ENCODE measurements around the gene TMPRSS13. TPM values are rescaled to one million over a fixed set of nuclear protein-coding genes. Genes with fewer than 3 reads are reported as not detected.

The TMPRSS13 gene
- total and polyA plus RNA-seq, 2 donors = 1.5 to 3.5 TPM

- no peaks in the 10 kb centered on the region for H3K36me3 ChIP-seq (ENCODE audit: control insufficient read depth in 2 of 2, insufficient read depth in 2 of 2, low read length in 1 of 2)
- H3K9me3 ChIP-seq (ENCODE audit: control insufficient read depth in 2 of 2, insufficient read depth in 1 of 2, low read length in 1 of 2) = no peaks in the 10 kb centered on the region
- WGBS = 99% methylated on average over 2 of the region's 2 CpGs
- no peak for DNase-seq (ENCODE audit: low read depth in 6 of 9, low spot score in 9 of 9)
- H3K27me3 ChIP-seq (ENCODE audit: control insufficient read depth in 2 of 2, insufficient read depth in 1 of 2, low read length in 1 of 2) = no peaks in the 10 kb centered on the region
- peaks cover 0 to 12% of the 10 kb centered on the region in 2 donors for H3K4me1 ChIP-seq (ENCODE audit: control insufficient read depth in 2 of 2, insufficient read depth in 2 of 2, low read length in 2 of 2)
- H3K27ac ChIP-seq (ENCODE audit: low read depth in 1 of 2, low read length in 1 of 2) = no peak overlapping the region
- H3K4me3 ChIP-seq (ENCODE audit: low read length in 2 of 2) = no peak overlapping the region
Observed at GRCh38 chr11:117906126-117906525, 23.1 kb downstream of the TMPRSS13 start.

GRCh38 chr11:117905524-117905923, 23.7 kb downstream of the TMPRSS13 start:
- no peak for DNase-seq (ENCODE audit: low read depth in 6 of 9, low spot score in 9 of 9)
- 98% methylated on average over 4 of the region's 4 CpGs for WGBS
- Histone ChIP-seq H3K27me3 (ENCODE audit: control insufficient read depth in 2 of 2, insufficient read depth in 1 of 2, low read length in 1 of 2) (no peaks in the 10 kb centered on the region), H3K4me1 (ENCODE audit: control insufficient read depth in 2 of 2, insufficient read depth in 2 of 2, low read length in 2 of 2) (peaks cover 0 to 18% of the 10 kb centered on the region in 2 donors), H3K9me3 (ENCODE audit: control insufficient read depth in 2 of 2, insufficient read depth in 1 of 2, low read length in 1 of 2) (no peaks in the 10 kb centered on the region), H3K4me3 (ENCODE audit: low read length in 2 of 2) (no peak overlapping the region), H3K27ac (ENCODE audit: low read depth in 1 of 2, low read length in 1 of 2) (no peak overlapping the region), H3K36me3 (ENCODE audit: control insufficient read depth in 2 of 2, insufficient read depth in 2 of 2, low read length in 1 of 2) (no peaks in the 10 kb centered on the region)

- no peak for DNase-seq (ENCODE audit: low read depth in 6 of 9, low spot score in 9 of 9)
- no peaks in the 10 kb centered on the region for H3K27me3 ChIP-seq (ENCODE audit: control insufficient read depth in 2 of 2, insufficient read depth in 1 of 2, low read length in 1 of 2)
- no peak overlapping the region for H3K4me3 ChIP-seq (ENCODE audit: low read length in 2 of 2)
- no peak overlapping the region for H3K27ac ChIP-seq (ENCODE audit: low read depth in 1 of 2, low read length in 1 of 2)
- WGBS = 96% methylated on average over 14 of the region's 14 CpGs
- peaks cover 0 to 17% of the 10 kb centered on the region in 2 donors for H3K4me1 ChIP-seq (ENCODE audit: control insufficient read depth in 2 of 2, insufficient read depth in 2 of 2, low read length in 2 of 2)
- no peaks in the 10 kb centered on the region for H3K36me3 ChIP-seq (ENCODE audit: control insufficient read depth in 2 of 2, insufficient read depth in 2 of 2, low read length in 1 of 2)
- no peaks in the 10 kb centered on the region for H3K9me3 ChIP-seq (ENCODE audit: control insufficient read depth in 2 of 2, insufficient read depth in 1 of 2, low read length in 1 of 2)
Observed at GRCh38 chr11:117903505-117904382, 25.5 kb downstream of the TMPRSS13 start.

GRCh38 chr11:117902001-117902845, 27.0 kb downstream of the TMPRSS13 start:
- Histone ChIP-seq H3K9me3 (ENCODE audit: control insufficient read depth in 2 of 2, insufficient read depth in 1 of 2, low read length in 1 of 2) (no peaks in the 10 kb centered on the region), H3K27me3 (ENCODE audit: control insufficient read depth in 2 of 2, insufficient read depth in 1 of 2, low read length in 1 of 2) (no peaks in the 10 kb centered on the region), H3K27ac (ENCODE audit: low read depth in 1 of 2, low read length in 1 of 2) (no peak overlapping the region), H3K4me3 (ENCODE audit: low read length in 2 of 2) (no peak overlapping the region), H3K36me3 (ENCODE audit: control insufficient read depth in 2 of 2, insufficient read depth in 2 of 2, low read length in 1 of 2) (no peaks in the 10 kb centered on the region), H3K4me1 (ENCODE audit: control insufficient read depth in 2 of 2, insufficient read depth in 2 of 2, low read length in 2 of 2) (peaks cover 0 to 9% of the 10 kb centered on the region in 2 donors)
- no peak for DNase-seq (ENCODE audit: low read depth in 6 of 9, low spot score in 9 of 9)
- 97% methylated on average over 13 of the region's 13 CpGs for WGBS

GRCh38 chr11:117901601-117902000, 27.6 kb downstream of the TMPRSS13 start:
- Histone ChIP-seq H3K27ac (ENCODE audit: low read depth in 1 of 2, low read length in 1 of 2) (no peak overlapping the region), H3K4me3 (ENCODE audit: low read length in 2 of 2) (no peak overlapping the region), H3K36me3 (ENCODE audit: control insufficient read depth in 2 of 2, insufficient read depth in 2 of 2, low read length in 1 of 2) (no peaks in the 10 kb centered on the region), H3K27me3 (ENCODE audit: control insufficient read depth in 2 of 2, insufficient read depth in 1 of 2, low read length in 1 of 2) (no peaks in the 10 kb centered on the region), H3K9me3 (ENCODE audit: control insufficient read depth in 2 of 2, insufficient read depth in 1 of 2, low read length in 1 of 2) (no peaks in the 10 kb centered on the region), H3K4me1 (ENCODE audit: control insufficient read depth in 2 of 2, insufficient read depth in 2 of 2, low read length in 2 of 2) (peaks cover 0 to 7% of the 10 kb centered on the region in 2 donors)
- DNase-seq (ENCODE audit: low read depth in 6 of 9, low spot score in 9 of 9) = no peak
- WGBS = 97% methylated on average over 9 of the region's 9 CpGs

- DNase-seq (ENCODE audit: low read depth in 6 of 9, low spot score in 9 of 9) = no peak
- H3K9me3 ChIP-seq (ENCODE audit: control insufficient read depth in 2 of 2, insufficient read depth in 1 of 2, low read length in 1 of 2) = no peaks in the 10 kb centered on the region
Observed at GRCh38 chr11:117900720-117901440, 28.3 kb downstream of the TMPRSS13 start.

GRCh38 chr11:117900121-117900648, 29.0 kb downstream of the TMPRSS13 start:
- Histone ChIP-seq H3K9me3 (ENCODE audit: control insufficient read depth in 2 of 2, insufficient read depth in 1 of 2, low read length in 1 of 2) (no peaks in the 10 kb centered on the region), H3K36me3 (ENCODE audit: control insufficient read depth in 2 of 2, insufficient read depth in 2 of 2, low read length in 1 of 2) (no peaks in the 10 kb centered on the region), H3K4me3 (ENCODE audit: low read length in 2 of 2) (no peak overlapping the region), H3K4me1 (ENCODE audit: control insufficient read depth in 2 of 2, insufficient read depth in 2 of 2, low read length in 2 of 2) (peaks cover 0 to 7% of the 10 kb centered on the region in 2 donors), H3K27me3 (ENCODE audit: control insufficient read depth in 2 of 2, insufficient read depth in 1 of 2, low read length in 1 of 2) (no peaks in the 10 kb centered on the region), H3K27ac (ENCODE audit: low read depth in 1 of 2, low read length in 1 of 2) (no peak overlapping the region)
- WGBS = 82% methylated on average over 4 of the region's 4 CpGs
- DNase-seq (ENCODE audit: low read depth in 6 of 9, low spot score in 9 of 9) = no peak

More at GRCh38 chr11:117900720-117901440, 28.3 kb downstream of the TMPRSS13 start:
- no peaks in the 10 kb centered on the region for H3K36me3 ChIP-seq (ENCODE audit: control insufficient read depth in 2 of 2, insufficient read depth in 2 of 2, low read length in 1 of 2)
- H3K4me1 ChIP-seq (ENCODE audit: control insufficient read depth in 2 of 2, insufficient read depth in 2 of 2, low read length in 2 of 2) = peaks cover 0 to 7% of the 10 kb centered on the region in 2 donors
- H3K4me3 ChIP-seq (ENCODE audit: low read length in 2 of 2) = no peak overlapping the region
- H3K27me3 ChIP-seq (ENCODE audit: control insufficient read depth in 2 of 2, insufficient read depth in 1 of 2, low read length in 1 of 2) = no peaks in the 10 kb centered on the region
- 91% methylated on average over 11 of the region's 11 CpGs for WGBS
- peak overlapping the region in 1 of 2 donors; percentile 26 for H3K27ac ChIP-seq (ENCODE audit: low read depth in 1 of 2, low read length in 1 of 2)

GRCh38 chr11:117898059-117898458, 31.1 kb downstream of the TMPRSS13 start:
- no peaks in the 10 kb centered on the region for H3K36me3 ChIP-seq (ENCODE audit: control insufficient read depth in 2 of 2, insufficient read depth in 2 of 2, low read length in 1 of 2)
- H3K4me3 ChIP-seq (ENCODE audit: low read length in 2 of 2) = no peak overlapping the region
- no peaks in the 10 kb centered on the region for H3K27me3 ChIP-seq (ENCODE audit: control insufficient read depth in 2 of 2, insufficient read depth in 1 of 2, low read length in 1 of 2)
- WGBS = 96% methylated on average over 4 of the region's 4 CpGs
- H3K27ac ChIP-seq (ENCODE audit: low read depth in 1 of 2, low read length in 1 of 2) = no peak overlapping the region
- no peaks in the 10 kb centered on the region for H3K9me3 ChIP-seq (ENCODE audit: control insufficient read depth in 2 of 2, insufficient read depth in 1 of 2, low read length in 1 of 2)
- no peak for DNase-seq (ENCODE audit: low read depth in 6 of 9, low spot score in 9 of 9)
- H3K4me1 ChIP-seq (ENCODE audit: control insufficient read depth in 2 of 2, insufficient read depth in 2 of 2, low read length in 2 of 2) = peaks cover 0 to 7% of the 10 kb centered on the region in 2 donors

Measured in thymus (tissue), 11 donors.